ENCODE data around the gene PTPRD. TPM values are rescaled to one million over a fixed set of nuclear protein-coding genes. Genes with fewer than 3 reads are reported as not detected.

The PTPRD gene
- total RNA-seq, 1 donor from 2014 or later = 109 TPM

DNA sequence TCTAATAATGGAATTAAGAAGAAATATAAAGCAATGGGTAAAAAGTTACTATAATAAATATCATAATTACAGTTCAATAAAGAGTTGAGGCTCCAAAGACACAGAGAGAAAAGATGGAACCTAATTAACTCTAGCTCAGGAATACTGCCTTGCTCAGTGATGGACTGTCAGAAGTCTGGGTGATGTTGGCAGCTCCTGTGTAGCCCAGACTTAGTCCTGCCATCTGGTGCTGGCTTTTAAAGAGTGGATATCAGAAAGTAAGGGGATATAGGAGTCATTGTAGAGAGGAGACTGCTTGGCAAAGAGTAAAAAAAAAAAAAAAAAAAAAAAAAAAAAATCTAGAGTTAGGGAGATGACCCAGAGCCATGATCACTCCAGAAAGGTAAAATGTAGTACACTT is 2261.4 kb downstream of the PTPRD start:
- TF ChIP-seq, protein P1, sequence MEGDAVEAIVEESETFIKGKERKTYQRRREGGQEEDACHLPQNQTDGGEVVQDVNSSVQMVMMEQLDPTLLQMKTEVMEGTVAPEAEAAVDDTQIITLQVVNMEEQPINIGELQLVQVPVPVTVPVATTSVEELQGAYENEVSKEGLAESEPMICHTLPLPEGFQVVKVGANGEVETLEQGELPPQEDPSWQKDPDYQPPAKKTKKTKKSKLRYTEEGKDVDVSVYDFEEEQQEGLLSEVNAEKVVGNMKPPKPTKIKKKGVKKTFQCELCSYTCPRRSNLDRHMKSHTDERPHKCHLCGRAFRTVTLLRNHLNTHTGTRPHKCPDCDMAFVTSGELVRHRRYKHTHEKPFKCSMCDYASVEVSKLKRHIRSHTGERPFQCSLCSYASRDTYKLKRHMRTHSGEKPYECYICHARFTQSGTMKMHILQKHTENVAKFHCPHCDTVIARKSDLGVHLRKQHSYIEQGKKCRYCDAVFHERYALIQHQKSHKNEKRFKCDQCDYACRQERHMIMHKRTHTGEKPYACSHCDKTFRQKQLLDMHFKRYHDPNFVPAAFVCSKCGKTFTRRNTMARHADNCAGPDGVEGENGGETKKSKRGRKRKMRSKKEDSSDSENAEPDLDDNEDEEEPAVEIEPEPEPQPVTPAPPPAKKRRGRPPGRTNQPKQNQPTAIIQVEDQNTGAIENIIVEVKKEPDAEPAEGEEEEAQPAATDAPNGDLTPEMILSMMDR (IDR thresholded peaks at IDR 0.05; ENCODE audit: unreplicated experiment) = no peak
- no peak overlapping the region for H3K4me3 Mint-ChIP-seq
- peaks cover 6% of the 10 kb centered on the region for H3K9me3 Mint-ChIP-seq
- H3K4me1 Mint-ChIP-seq = peaks cover 24% of the 10 kb centered on the region
- DNase-seq (ENCODE audit: low spot score in 2 of 2, unreplicated experiment in 2 of 2) = no peak
- H3K36me3 Mint-ChIP-seq = peaks cover 4% of the 10 kb centered on the region
- H3K27me3 Mint-ChIP-seq (ENCODE audit: low read depth) = no peaks in the 10 kb centered on the region
- H3K27ac Mint-ChIP-seq = no peak overlapping the region

DNA sequence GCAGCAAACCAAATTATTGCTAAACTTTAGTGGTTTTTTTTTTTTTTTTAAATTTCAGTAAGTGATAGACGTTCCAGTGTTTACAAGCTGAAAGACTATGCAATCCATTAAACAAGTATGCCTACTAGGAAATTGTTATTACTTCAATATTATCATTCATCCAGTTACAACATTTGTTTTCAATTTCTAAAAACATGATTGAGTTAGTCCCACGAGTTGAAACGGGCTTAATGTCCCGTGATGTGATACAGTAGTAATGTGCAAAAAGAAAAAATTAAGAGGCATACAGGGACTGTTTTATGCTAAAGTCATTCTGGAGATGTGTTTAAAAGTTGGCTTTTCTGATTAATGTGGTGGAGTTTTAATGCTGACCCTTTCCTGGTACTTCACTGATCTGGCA is 2262.9 kb downstream of the PTPRD start:
- Mint-ChIP-seq H3K4me3 (no peak overlapping the region), H3K27ac (no peak overlapping the region), H3K9me3 (peaks cover 10% of the 10 kb centered on the region), H3K36me3 (peaks cover 7% of the 10 kb centered on the region), H3K4me1 (peaks cover 19% of the 10 kb centered on the region), H3K27me3 (ENCODE audit: low read depth) (no peaks in the 10 kb centered on the region)
- TF ChIP-seq, protein P1 (IDR thresholded peaks at IDR 0.05; ENCODE audit: unreplicated experiment) = no peak
- DNase-seq (ENCODE audit: low spot score in 2 of 2, unreplicated experiment in 2 of 2) = no peak

DNA sequence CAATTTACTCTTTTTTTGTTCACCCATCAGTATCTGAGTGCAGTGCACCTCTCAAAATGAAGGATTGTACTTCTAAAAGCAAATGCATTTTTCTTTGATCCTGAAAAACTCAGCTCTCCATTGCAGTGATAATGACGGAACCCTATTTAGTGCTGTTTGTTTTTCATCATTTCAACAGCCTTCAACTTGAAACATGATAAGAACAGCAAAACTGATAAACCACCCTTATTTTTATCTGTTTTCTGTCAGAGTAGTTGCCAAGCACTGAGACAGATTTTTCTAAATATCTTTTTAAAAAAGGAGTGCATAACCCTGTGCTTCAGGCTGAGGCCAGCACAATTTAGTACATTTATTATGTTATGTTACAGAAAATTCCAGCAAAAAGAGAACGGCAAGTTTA is 2263.4 kb downstream of the PTPRD start:
- Mint-ChIP-seq H3K4me3 (no peak overlapping the region), H3K27ac (peak overlapping the region; percentile 18), H3K9me3 (peaks cover 5% of the 10 kb centered on the region), H3K4me1 (peaks cover 19% of the 10 kb centered on the region), H3K36me3 (peaks cover 5% of the 10 kb centered on the region), H3K27me3 (ENCODE audit: low read depth) (no peaks in the 10 kb centered on the region)
- TF ChIP-seq, protein P1 (IDR thresholded peaks at IDR 0.05; ENCODE audit: unreplicated experiment) = no peak
- no peak for DNase-seq (ENCODE audit: low spot score in 2 of 2, unreplicated experiment in 2 of 2)

DNA sequence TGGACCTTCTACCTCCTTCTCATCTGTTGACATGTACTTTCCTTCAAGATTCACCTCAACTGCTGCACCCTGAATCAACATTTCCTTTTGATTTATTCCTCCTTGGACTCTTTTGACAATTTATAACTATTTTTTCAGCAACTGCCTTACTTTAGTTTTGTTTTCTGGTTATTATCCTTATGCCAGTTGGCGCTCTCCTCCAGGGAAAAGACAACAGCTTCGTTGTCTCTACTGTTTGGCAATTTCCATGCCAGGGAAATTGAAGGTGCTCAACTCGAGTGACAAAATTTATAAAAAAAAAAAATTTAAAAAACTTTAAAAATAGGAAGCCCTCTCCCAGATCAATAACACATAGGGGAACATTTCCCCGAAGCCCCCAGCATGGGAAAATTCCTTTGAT is 2264.0 kb downstream of the PTPRD start:
- H3K27ac Mint-ChIP-seq = no peak overlapping the region
- peaks cover 5% of the 10 kb centered on the region for H3K36me3 Mint-ChIP-seq
- TF ChIP-seq, protein P1 (IDR thresholded peaks at IDR 0.05; ENCODE audit: unreplicated experiment) = no peak
- no peak overlapping the region for H3K4me3 Mint-ChIP-seq
- H3K4me1 Mint-ChIP-seq = peaks cover 19% of the 10 kb centered on the region
- H3K9me3 Mint-ChIP-seq = peaks cover 4% of the 10 kb centered on the region
- DNase-seq (ENCODE audit: low spot score in 2 of 2, unreplicated experiment in 2 of 2) = no peak
- no peaks in the 10 kb centered on the region for H3K27me3 Mint-ChIP-seq (ENCODE audit: low read depth)

DNA sequence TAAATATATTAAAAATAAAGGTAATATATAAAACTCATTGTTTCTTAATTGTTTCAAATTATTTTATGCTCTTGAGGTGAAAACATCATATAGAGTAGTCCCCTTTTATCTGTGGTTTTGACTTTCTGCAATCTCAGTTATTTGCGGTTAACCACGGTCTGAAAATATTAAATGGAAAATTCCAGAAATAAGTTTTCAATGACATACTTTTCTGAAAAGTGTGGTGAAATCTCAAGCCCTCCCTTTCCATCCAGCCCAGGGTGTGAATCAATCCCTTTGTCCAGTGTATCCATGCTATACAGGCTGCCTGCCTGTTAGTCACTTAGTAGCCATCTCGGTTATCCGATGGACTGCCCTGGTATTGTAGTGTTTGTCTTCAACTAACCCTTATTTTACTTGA is 2266.5 kb downstream of the PTPRD start:
- H3K27ac Mint-ChIP-seq = no peak overlapping the region
- peaks cover 19% of the 10 kb centered on the region for H3K4me1 Mint-ChIP-seq
- H3K4me3 Mint-ChIP-seq = no peak overlapping the region
- DNase-seq (ENCODE audit: low spot score in 2 of 2, unreplicated experiment in 2 of 2) = no peak
- TF ChIP-seq, protein P1 (IDR thresholded peaks at IDR 0.05; ENCODE audit: unreplicated experiment) = no peak
- peaks cover 4% of the 10 kb centered on the region for H3K9me3 Mint-ChIP-seq
- H3K27me3 Mint-ChIP-seq (ENCODE audit: low read depth) = no peaks in the 10 kb centered on the region
- peaks cover 5% of the 10 kb centered on the region for H3K36me3 Mint-ChIP-seq

All from mesothelial cell of epicardium (in vitro differentiated cells).